ENCODE measurements around the gene ZNF23.

DNA sequence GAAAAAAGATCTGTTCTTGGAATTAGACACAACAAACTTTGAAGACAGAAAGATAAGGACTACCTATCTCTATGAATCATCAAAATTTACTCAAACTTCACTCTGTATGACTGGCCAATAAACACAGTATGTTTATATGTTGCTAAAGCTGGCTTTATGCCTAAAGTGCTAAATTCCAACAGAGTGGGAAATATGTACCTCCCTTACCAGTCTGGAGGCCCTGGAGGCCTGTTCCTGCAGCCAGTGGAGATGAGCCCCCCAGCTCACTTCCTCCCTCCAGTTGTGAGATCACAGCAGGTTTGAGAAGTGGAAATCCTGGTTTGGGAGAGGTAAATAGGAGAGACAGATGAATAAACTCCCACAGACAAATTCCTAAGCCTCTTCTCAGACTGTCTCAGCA is 9.0 kb downstream of the ZNF23 start:
- no peak for TF ChIP-seq SIN3A (IDR thresholded peaks at IDR 0.05; ENCODE audit: low read depth)
- TF ChIP-seq, protein P1, sequence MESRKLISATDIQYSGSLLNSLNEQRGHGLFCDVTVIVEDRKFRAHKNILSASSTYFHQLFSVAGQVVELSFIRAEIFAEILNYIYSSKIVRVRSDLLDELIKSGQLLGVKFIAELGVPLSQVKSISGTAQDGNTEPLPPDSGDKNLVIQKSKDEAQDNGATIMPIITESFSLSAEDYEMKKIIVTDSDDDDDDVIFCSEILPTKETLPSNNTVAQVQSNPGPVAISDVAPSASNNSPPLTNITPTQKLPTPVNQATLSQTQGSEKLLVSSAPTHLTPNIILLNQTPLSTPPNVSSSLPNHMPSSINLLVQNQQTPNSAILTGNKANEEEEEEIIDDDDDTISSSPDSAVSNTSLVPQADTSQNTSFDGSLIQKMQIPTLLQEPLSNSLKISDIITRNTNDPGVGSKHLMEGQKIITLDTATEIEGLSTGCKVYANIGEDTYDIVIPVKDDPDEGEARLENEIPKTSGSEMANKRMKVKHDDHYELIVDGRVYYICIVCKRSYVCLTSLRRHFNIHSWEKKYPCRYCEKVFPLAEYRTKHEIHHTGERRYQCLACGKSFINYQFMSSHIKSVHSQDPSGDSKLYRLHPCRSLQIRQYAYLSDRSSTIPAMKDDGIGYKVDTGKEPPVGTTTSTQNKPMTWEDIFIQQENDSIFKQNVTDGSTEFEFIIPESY (IDR thresholded peaks at IDR 0.05; ENCODE audit: extremely low read depth, insufficient replicate concordance, low read length): no peak
- TF ChIP-seq, protein P2, sequence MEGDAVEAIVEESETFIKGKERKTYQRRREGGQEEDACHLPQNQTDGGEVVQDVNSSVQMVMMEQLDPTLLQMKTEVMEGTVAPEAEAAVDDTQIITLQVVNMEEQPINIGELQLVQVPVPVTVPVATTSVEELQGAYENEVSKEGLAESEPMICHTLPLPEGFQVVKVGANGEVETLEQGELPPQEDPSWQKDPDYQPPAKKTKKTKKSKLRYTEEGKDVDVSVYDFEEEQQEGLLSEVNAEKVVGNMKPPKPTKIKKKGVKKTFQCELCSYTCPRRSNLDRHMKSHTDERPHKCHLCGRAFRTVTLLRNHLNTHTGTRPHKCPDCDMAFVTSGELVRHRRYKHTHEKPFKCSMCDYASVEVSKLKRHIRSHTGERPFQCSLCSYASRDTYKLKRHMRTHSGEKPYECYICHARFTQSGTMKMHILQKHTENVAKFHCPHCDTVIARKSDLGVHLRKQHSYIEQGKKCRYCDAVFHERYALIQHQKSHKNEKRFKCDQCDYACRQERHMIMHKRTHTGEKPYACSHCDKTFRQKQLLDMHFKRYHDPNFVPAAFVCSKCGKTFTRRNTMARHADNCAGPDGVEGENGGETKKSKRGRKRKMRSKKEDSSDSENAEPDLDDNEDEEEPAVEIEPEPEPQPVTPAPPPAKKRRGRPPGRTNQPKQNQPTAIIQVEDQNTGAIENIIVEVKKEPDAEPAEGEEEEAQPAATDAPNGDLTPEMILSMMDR (IDR thresholded peaks at IDR 0.05 in 2 of 3, conservative IDR thresholded peaks at IDR 0.05 in 1 of 3; ENCODE audit: borderline replicate concordance in 1 of 3, insufficient read depth in 1 of 3, low read depth in 2 of 3, low read length in 2 of 3): no peak
- TF ChIP-seq TCF7L2 (IDR thresholded peaks at IDR 0.05; ENCODE audit: borderline replicate concordance, extremely low read depth, insufficient read depth, insufficient read length): no peak
- TF ChIP-seq, protein P3, sequence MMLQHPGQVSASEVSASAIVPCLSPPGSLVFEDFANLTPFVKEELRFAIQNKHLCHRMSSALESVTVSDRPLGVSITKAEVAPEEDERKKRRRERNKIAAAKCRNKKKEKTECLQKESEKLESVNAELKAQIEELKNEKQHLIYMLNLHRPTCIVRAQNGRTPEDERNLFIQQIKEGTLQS (IDR thresholded peaks at IDR 0.05): no peak
- no peak for TF ChIP-seq CBX3 (IDR thresholded peaks at IDR 0.05; ENCODE audit: low read depth)
- no peak for TF ChIP-seq SRF (IDR thresholded peaks at IDR 0.05; ENCODE audit: low read depth)
- no peak for TF ChIP-seq POLR2A (IDR thresholded peaks at IDR 0.05; ENCODE audit: borderline replicate concordance, extremely low read depth, insufficient read depth, insufficient read length)
- TF ChIP-seq, protein P4, sequence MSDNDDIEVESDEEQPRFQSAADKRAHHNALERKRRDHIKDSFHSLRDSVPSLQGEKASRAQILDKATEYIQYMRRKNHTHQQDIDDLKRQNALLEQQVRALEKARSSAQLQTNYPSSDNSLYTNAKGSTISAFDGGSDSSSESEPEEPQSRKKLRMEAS (IDR thresholded peaks at IDR 0.05): no peak
- TF ChIP-seq, protein P5, sequence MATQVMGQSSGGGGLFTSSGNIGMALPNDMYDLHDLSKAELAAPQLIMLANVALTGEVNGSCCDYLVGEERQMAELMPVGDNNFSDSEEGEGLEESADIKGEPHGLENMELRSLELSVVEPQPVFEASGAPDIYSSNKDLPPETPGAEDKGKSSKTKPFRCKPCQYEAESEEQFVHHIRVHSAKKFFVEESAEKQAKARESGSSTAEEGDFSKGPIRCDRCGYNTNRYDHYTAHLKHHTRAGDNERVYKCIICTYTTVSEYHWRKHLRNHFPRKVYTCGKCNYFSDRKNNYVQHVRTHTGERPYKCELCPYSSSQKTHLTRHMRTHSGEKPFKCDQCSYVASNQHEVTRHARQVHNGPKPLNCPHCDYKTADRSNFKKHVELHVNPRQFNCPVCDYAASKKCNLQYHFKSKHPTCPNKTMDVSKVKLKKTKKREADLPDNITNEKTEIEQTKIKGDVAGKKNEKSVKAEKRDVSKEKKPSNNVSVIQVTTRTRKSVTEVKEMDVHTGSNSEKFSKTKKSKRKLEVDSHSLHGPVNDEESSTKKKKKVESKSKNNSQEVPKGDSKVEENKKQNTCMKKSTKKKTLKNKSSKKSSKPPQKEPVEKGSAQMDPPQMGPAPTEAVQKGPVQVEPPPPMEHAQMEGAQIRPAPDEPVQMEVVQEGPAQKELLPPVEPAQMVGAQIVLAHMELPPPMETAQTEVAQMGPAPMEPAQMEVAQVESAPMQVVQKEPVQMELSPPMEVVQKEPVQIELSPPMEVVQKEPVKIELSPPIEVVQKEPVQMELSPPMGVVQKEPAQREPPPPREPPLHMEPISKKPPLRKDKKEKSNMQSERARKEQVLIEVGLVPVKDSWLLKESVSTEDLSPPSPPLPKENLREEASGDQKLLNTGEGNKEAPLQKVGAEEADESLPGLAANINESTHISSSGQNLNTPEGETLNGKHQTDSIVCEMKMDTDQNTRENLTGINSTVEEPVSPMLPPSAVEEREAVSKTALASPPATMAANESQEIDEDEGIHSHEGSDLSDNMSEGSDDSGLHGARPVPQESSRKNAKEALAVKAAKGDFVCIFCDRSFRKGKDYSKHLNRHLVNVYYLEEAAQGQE (IDR thresholded peaks at IDR 0.05; ENCODE audit: low read depth): no peak
- TF ChIP-seq YY1 (IDR thresholded peaks at IDR 0.05; ENCODE audit: extremely low read depth, insufficient replicate concordance, low read depth, low read length): no peak
- TF ChIP-seq CEBPB (IDR thresholded peaks at IDR 0.05; ENCODE audit: low read depth): no peak
- TF ChIP-seq EZH2 (IDR thresholded peaks at IDR 0.05): no peak

Data from HCT116 (cell line).